Large intestine (tissue), 3 donors: ENCODE data around the gene TBR1. TPM values are rescaled to one million over a fixed set of nuclear protein-coding genes. Genes with fewer than 3 reads are reported as not detected.
A peak's percentile ranks its signal among the peaks of the same experiment; 100 is the strongest.

Experiments
- DNase-seq, 2 donors: peaks; one replicate each; pipeline versions ENCODE4 v3.0.0 to v3.0.0-alpha.2; 2013
- H3K27ac ChIP-seq: one replicate; pipeline ENCODE4 v1.5.1; 2013; ENCODE audit warnings: low read length
- H3K27me3 ChIP-seq: 2 replicates; pipeline ENCODE4 v1.6.1; 2013; ENCODE audit warnings: low read length; ENCODE audit not compliant: control insufficient read depth, insufficient read depth
- H3K36me3 ChIP-seq: 2 replicates; pipeline ENCODE4 v1.6.1; 2013; ENCODE audit warnings: low read length; ENCODE audit not compliant: control insufficient read depth, insufficient read depth
- H3K4me1 ChIP-seq: one replicate; pipeline ENCODE4 v1.6.1; 2013; ENCODE audit warnings: low read length; ENCODE audit not compliant: control insufficient read depth, insufficient read depth
- H3K4me3 ChIP-seq: one replicate; pipeline ENCODE4 v1.5.1; 2013; ENCODE audit warnings: low read length
- H3K9me3 ChIP-seq: one replicate; pipeline ENCODE4 v1.6.1; 2013; ENCODE audit warnings: mild to moderate bottlenecking, low read depth, low read length, moderate library complexity; ENCODE audit not compliant: control insufficient read depth
- WGBS: methylation state at CpG from one replicate; pipeline ENCODE4 v1.1.5; 2013; ENCODE audit warnings: low lambda C conversion rate; ENCODE audit not compliant: insufficient coverage; 5-methylcytosine and 5-hydroxymethylcytosine counted together
- polyA plus RNA-seq: library from polyadenylated mRNA; unstranded; fragments of 120-200 nt; gene quantifications from one replicate; pipeline ENCODE4 v1.2.1, GENCODE V29; 2013

Gene TBR1
- polyA plus RNA-seq, 1 donor: 0.01 TPM

DNA sequence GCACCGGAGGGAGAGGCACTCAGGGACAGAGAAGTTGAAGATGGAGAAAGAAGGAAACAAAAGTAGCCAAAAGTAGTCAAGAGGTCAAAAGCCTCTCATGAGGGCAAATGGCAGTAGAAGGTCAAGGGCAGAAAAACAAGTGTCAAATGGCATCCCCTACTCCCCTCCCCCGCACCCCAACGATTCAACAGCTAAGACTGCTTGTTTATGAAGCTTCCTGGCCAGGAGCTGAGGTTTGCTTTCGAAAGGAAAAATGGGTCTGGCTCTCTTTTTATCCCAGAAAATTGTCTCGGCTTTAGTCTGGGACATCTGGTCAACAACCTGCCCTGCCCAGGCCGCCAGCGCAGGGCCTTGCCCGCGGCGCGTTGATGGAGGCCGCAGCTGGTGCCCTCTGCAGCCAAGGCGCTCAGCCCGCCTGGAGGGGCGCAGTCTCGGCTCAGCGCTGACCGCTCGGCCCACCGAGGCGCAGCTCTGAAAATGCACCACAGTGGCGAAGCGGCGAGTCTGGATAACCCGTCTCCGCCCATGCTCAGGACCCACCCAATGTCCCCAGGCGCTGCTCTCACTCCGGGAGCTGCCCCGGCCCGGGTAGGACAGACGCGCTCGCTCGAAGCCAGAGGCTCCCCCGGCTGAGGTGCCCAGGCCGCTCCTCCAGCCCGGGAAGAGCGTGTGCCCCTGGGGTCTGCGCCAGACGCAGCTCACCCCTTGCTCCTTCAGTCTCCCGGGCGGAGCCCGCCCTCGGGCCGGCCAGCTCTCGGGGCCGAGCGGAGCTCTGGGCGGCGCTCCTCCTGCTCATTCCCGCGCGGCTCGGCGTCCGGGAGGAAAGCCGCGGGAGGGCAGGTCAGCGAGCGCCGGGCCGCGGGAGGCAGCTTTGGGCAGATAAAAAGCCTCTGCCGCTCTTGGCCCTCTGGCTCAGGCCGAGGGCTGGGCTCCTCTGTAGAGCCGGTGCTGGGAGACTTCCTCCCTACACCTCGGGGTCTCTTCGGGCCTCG is 1.8 kb upstream of the TBR1 start:
- WGBS: 16% methylated on average over 4 of the region's 69 CpGs
- peaks cover 14% of the 10 kb centered on the region for H3K4me1 ChIP-seq
- DNase-seq: peak in 1 of 2 donors; percentile 23
- no peaks in the 10 kb centered on the region for H3K36me3 ChIP-seq
- H3K9me3 ChIP-seq: peaks cover 10% of the 10 kb centered on the region
- H3K27me3 ChIP-seq: peaks cover 66% of the 10 kb centered on the region
- no peak overlapping the region for H3K27ac ChIP-seq
- H3K4me3 ChIP-seq: peak overlapping the region; percentile 8

DNA sequence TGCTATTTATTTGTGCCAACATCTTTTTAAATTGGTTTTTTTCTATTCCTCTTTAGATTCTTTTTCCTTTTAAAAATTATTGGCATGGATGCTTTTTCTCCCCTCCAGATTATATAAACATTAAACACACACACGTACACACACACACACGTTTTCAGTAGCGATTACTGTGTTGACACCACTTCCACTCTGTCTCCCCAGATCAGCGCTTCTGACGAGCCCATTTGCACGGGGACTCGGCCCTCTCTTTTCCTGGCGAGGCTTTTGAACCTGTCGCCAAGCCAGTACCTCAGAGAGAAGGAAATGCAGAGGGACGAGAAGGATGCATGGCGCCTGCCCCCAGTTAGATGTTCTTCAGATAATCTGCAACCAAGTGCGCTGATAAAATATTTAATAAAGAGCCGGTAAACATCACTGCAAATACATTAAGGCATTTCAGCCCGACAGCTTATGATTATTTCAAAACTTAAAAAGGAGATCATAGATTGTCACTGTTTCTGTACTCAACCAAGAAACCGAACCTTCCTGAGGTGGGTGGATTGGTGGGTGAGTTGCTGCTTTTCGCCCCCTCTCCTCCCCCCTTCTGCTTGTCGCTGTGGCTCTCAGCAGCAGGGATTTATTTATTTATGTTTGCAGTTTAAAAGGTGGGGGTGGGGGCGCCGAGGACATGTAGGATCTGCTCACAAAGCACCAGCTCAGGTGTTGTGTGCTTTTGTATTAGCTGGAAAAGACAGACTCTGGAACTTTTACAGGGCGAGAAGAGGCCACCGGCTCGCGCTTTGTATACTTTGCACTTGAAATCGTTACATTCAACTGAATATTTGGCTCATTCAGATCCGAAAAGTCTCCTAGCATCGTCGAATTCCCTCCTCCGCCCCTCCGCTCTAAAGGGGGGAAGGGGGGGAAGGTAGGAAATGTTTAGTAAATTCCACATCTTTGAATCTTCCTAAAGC is 787 bp upstream of the TBR1 start:
- Histone ChIP-seq H3K27me3 (peaks cover 76% of the 10 kb centered on the region), H3K4me3 (no peak overlapping the region), H3K36me3 (no peaks in the 10 kb centered on the region), H3K4me1 (peaks cover 12% of the 10 kb centered on the region), H3K27ac (no peak overlapping the region), H3K9me3 (peaks cover 10% of the 10 kb centered on the region)
- peak in 1 of 2 donors; percentile 13 for DNase-seq
- WGBS: 2% methylated on average over 6 of the region's 29 CpGs

DNA sequence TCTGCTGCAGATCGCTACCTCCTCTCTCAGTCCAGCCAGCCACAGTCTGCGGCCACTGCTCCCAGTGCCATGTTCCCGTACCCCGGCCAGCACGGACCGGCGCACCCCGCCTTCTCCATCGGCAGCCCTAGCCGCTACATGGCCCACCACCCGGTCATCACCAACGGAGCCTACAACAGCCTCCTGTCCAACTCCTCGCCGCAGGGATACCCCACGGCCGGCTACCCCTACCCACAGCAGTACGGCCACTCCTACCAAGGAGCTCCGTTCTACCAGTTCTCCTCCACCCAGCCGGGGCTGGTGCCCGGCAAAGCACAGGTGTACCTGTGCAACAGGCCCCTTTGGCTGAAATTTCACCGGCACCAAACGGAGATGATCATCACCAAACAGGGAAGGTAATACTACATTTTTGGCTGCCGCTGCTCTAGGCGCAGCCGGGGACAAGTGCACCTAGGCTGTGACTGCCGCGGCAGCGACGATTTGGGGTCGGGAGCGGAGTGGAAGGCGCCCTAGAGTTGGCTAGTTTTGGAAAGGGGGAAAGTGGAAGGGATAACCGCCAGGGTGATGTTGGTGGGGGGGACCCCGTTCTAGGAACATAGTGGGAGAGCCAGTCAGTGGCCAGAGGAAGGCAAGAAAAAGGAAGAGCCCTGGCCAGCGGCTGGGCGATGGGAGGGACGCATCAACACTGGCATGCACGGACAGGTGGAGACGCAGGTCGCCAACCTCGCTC is 776 bp downstream of the TBR1 start:
- Histone ChIP-seq H3K4me1 (peaks cover 12% of the 10 kb centered on the region), H3K27me3 (peaks cover 91% of the 10 kb centered on the region), H3K36me3 (no peaks in the 10 kb centered on the region), H3K4me3 (no peak overlapping the region), H3K27ac (no peak overlapping the region), H3K9me3 (peaks cover 10% of the 10 kb centered on the region)
- DNase-seq: no peak
- no CpG with 5 or more reads among the region's 41 CpGs for WGBS

DNA sequence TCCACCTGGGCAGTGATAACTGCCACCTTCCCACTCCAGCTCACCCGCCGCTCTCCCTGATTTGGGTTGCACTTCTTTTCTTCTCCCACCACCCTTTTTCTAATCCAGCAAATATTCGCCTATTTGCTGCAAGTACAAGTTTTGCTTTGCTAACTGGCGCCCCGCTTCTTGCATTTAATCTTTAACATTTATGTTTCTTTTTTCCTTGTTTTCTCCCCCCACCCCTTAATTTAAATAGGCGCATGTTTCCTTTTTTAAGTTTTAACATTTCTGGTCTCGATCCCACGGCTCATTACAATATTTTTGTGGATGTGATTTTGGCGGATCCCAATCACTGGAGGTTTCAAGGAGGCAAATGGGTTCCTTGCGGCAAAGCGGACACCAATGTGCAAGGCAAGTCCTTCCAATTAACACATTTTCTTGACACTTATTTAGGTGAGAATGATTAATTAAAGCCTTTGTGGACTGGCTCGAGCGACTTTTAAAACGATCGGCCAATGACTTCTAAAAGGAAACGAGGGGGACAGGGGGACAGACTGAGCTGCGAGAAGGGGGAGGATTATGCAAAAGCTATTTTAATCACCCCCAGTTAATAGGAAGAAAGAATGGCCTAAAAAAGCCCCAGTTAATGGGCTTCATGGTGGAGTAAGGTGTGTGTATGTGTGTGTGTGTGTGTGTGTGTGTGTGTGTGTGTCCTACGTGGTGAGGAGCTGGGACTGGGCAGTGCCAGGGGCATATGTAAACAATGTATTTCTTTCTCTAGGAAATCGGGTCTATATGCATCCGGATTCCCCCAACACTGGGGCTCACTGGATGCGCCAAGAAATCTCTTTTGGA is 1.6 kb downstream of the TBR1 start:
- Histone ChIP-seq H3K9me3 (peaks cover 10% of the 10 kb centered on the region), H3K4me1 (peaks cover 12% of the 10 kb centered on the region), H3K27ac (no peak overlapping the region), H3K27me3 (peaks cover 99% of the 10 kb centered on the region), H3K36me3 (no peaks in the 10 kb centered on the region), H3K4me3 (no peak overlapping the region)
- WGBS: 2% methylated on average over 6 of the region's 21 CpGs
- no peak for DNase-seq

DNA sequence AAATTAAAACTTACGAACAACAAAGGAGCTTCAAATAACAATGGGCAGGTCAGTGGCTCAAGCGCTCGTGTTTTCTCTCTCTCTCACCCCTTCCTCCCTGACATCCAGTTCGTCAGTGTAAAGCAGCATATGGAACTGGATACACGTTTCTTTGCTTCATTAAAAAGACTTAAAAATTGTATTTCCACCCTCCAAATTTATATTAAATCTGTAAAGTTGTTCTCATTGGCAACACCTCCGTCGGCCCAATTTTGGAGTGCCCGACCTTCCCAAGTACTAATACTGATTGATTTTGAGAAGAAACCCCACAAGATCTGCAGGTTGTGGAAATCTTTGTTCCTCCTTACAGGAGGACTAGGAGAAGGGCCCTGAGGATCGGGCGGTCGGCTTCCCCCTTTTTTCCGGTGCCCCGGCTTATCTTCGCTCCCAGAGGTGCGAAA is 2.2 kb downstream of the TBR1 start:
- H3K27ac ChIP-seq: no peak overlapping the region
- no peaks in the 10 kb centered on the region for H3K36me3 ChIP-seq
- peaks cover 12% of the 10 kb centered on the region for H3K4me1 ChIP-seq
- H3K9me3 ChIP-seq: peaks cover 13% of the 10 kb centered on the region
- no peak for DNase-seq
- H3K4me3 ChIP-seq: no peak overlapping the region
- 0% methylated on average over 3 of the region's 15 CpGs for WGBS
- H3K27me3 ChIP-seq: peaks cover 100% of the 10 kb centered on the region

DNA sequence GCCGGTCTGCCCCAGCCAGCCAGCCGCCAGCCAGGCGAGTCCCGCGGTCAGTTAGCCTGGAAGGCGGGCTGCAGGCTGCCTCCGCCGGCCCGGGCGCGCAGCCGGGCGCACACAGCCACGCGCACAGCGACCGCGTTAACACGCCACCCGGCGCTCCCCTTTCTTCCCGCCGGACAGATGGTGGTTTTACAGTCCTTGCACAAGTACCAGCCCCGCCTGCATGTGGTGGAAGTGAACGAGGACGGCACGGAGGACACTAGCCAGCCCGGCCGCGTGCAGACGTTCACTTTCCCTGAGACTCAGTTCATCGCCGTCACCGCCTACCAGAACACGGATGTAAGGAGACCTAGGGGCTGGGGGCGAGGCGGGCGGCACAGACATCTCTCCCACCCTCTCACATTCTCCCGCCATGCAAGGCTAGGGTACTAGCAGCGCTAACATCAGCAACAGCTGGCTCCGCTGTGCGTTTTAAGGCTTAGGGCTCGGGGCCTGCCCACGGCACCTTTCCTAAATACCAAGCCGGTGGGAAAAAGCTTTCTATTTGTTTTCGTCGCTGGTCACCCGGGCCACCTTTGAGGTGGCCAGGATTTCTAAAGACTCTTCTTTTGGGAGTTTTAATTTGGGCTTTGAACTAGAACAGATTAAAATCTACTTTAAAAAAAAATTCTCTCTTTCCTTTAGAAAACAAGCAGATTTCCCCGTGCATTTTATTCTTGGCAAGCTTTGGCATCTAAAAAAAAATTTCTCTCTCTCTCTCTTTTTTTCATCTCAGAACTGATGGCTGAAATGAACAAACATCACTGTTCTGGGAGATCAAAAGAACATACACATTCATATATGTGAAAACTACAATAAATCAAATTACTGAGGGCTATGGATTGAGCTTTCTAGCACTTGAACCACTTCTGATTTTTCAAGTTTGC is 2.9 kb downstream of the TBR1 start:
- peaks cover 99% of the 10 kb centered on the region for H3K27me3 ChIP-seq
- DNase-seq: peak in 1 of 2 donors; percentile 30
- WGBS: 0% methylated on average over 4 of the region's 49 CpGs
- H3K4me3 ChIP-seq: no peak overlapping the region
- peaks cover 15% of the 10 kb centered on the region for H3K9me3 ChIP-seq
- no peak overlapping the region for H3K27ac ChIP-seq
- no peaks in the 10 kb centered on the region for H3K36me3 ChIP-seq
- H3K4me1 ChIP-seq: peaks cover 12% of the 10 kb centered on the region

DNA sequence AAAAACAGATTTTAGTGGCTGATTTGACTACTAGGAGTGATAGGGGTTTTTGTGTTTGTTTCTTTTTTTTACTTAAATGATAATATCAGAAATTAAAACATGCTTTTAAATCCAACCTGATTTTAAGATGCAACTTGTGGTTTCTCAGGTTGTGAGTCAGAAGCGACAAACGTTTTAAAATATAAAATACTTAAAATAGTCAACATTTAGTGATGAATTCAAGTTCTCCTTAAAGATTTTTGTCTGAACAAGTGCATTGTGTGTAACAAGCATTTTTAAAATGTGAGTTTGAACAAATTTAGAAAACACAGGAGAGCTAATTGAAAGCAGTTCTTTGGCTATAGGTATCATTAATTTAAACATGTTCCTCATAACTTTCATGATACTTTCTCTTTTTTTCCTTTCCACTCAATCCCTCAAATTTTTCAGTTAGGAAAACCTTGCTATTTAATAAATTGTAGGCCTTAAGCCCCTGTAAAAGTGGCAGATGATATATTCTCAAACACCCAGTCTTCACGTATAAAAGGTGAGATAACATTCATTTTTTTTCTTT is 3.6 kb downstream of the TBR1 start:
- H3K9me3 ChIP-seq: peaks cover 9% of the 10 kb centered on the region
- no peak overlapping the region for H3K27ac ChIP-seq
- H3K4me1 ChIP-seq: peaks cover 8% of the 10 kb centered on the region
- no peak overlapping the region for H3K4me3 ChIP-seq
- H3K27me3 ChIP-seq: peaks cover 99% of the 10 kb centered on the region
- no peak for DNase-seq
- no peaks in the 10 kb centered on the region for H3K36me3 ChIP-seq
- WGBS: 10% methylated on average over 2 of the region's 3 CpGs

DNA sequence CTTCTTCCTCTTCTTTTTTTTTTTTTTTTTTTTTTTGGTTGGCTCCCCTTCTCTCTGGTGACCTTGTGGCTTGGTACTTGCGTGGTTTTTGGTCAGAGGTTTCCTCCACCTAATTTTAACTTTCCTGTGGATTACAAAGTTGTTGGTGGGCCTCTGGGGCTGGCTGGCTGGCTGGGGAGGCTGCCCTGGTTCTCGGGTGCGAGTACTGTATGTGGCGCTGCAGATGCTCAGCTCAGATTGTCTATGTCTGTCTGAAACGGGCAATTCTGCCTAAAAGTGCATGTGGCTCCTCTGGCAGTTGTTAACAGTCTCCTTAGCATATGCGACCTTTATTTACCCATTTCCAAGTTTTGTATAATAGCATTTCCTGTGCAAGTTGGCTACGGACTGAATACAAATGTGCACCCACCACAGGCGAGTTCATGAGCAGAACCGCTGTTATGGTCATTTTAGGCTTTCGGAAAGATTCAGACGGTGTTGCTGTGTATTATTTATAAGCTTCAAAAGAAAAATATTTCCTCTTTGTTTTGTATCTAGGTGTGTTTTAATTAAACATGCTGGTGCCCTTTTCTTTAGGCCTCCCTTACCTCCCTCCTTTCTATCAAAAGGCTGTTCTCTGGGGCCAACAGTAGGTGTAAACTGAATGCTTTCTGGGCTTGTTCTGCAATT is 4.4 kb downstream of the TBR1 start:
- peaks cover 99% of the 10 kb centered on the region for H3K27me3 ChIP-seq
- no peak overlapping the region for H3K4me3 ChIP-seq
- no peaks in the 10 kb centered on the region for H3K36me3 ChIP-seq
- no peak for DNase-seq
- H3K9me3 ChIP-seq: peaks cover 8% of the 10 kb centered on the region
- no peak overlapping the region for H3K27ac ChIP-seq
- no CpG with 5 or more reads among the region's 11 CpGs for WGBS
- H3K4me1 ChIP-seq: peaks cover 5% of the 10 kb centered on the region
